Measurements from ENCODE around the gene EFNA4.

DNA sequence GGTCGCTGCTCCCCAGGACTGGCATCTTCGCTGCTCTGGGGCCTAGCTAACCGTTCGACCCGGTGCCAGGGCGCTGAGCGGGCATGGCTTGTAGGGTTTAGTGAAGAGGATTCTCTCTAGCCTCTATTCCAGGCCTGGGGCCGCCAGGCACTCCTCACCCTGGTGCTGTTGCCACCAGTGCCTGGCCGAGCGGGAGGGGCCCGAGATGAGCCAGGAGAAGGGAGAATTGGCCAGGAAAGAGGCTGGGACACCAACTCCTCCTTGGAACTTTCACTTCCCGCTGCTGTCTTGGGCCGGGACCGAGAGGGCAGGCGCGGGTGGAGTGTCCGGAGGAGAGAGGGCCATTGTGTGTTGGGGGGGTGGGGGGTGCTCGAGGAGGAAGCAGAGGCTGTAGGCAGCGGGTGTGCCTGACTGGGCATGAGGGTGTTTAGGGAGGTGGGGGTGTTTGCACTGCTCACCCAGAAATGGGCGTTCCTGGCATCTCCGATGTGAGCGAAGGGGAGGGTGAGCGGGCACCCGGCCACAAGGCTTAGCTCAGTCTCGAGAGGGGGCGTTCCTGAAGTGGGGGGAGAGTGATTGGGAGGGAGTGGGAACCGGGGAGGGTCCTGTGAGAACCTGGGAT is 11.7 kb upstream of the EFNA4 start:
- TF ChIP-seq, protein P1, sequence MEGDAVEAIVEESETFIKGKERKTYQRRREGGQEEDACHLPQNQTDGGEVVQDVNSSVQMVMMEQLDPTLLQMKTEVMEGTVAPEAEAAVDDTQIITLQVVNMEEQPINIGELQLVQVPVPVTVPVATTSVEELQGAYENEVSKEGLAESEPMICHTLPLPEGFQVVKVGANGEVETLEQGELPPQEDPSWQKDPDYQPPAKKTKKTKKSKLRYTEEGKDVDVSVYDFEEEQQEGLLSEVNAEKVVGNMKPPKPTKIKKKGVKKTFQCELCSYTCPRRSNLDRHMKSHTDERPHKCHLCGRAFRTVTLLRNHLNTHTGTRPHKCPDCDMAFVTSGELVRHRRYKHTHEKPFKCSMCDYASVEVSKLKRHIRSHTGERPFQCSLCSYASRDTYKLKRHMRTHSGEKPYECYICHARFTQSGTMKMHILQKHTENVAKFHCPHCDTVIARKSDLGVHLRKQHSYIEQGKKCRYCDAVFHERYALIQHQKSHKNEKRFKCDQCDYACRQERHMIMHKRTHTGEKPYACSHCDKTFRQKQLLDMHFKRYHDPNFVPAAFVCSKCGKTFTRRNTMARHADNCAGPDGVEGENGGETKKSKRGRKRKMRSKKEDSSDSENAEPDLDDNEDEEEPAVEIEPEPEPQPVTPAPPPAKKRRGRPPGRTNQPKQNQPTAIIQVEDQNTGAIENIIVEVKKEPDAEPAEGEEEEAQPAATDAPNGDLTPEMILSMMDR (conservative IDR thresholded peaks at IDR 0.05) = no peak
- TF ChIP-seq ZFX (IDR thresholded peaks at IDR 0.05) = 0 out of 2 replicates have a peak, but pooled peaks have one; percentile 51
